ENCODE results near the gene IL23R. TPM values are rescaled to one million over a fixed set of nuclear protein-coding genes. Genes with fewer than 3 reads are reported as not detected.

Gene IL23R
- total RNA-seq, 2 donors from 2014 or later = 0.74 TPM; not detected in 1

DNA sequence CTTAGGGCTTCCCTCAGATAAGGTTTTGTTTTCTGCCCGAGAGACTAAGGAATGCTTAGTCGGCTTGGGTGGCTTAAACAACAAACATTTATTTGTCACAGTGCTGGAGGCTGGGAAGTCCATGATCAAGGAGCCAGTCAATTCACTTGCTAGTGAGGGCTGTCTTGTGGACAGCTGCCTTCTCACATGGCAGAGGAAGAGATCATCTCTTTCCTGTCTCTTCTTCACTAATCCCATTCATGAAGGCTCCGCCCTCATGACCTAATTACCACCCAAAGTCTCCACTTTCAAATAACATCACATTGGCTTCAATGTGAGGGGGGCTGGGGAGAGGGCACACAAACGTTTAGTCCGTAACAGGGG, 90.9 kb downstream of the IL23R start:
- WGBS = 63% methylated on average over 5 of the region's 5 CpGs
- Histone ChIP-seq H3K27me3 (replicated peaks; ENCODE audit: insufficient read depth) (no peaks in the 10 kb centered on the region), H3K4me1 (replicated peaks) (no peaks in the 10 kb centered on the region), H3K9me3 (no peaks in the 10 kb centered on the region), H3K27ac (no peak overlapping the region), H3K4me3 (no peak overlapping the region), H3K36me3 (no peaks in the 10 kb centered on the region)
- intact Hi-C loops (cut with DNase I) = no loop called here
- no peak for DNase-seq (ENCODE audit: low spot score)
- TF ChIP-seq POLR2AphosphoS5 (IDR thresholded peaks at IDR 0.05) (no peak), CTCF (IDR thresholded peaks at IDR 0.05) (no peak), POLR2A (IDR thresholded peaks at IDR 0.05) (no peak)

DNA sequence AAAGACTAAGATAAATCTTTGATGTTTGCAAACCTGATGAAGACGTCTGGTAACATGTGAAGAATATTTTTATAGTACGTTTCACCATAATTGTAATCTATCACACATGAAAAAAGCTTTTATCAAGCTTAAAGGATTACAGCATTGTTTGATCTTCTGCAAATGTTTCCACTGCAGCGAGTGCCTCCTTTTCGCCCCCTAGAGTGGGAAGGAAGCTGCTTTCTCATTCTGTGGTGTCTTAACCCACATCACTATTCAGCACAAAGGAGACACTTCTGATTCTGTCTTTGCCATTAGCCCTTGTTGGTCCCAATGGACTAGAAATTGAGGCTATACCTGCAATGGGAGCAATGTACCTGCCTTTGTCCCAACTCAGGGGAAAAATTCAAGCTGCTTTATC, 95.4 kb downstream of the IL23R start:
- WGBS = 10% methylated on average over 4 of the region's 4 CpGs
- no peak for DNase-seq (ENCODE audit: low spot score)
- no peak for TF ChIP-seq CTCF (IDR thresholded peaks at IDR 0.05)
- Histone ChIP-seq H3K27ac (no peak overlapping the region), H3K4me3 (no peak overlapping the region), H3K9me3 (no peaks in the 10 kb centered on the region), H3K4me1 (replicated peaks) (no peaks in the 10 kb centered on the region), H3K27me3 (replicated peaks; ENCODE audit: insufficient read depth) (no peaks in the 10 kb centered on the region), H3K36me3 (no peaks in the 10 kb centered on the region)
- intact Hi-C loops (cut with DNase I) = no loop called here

DNA sequence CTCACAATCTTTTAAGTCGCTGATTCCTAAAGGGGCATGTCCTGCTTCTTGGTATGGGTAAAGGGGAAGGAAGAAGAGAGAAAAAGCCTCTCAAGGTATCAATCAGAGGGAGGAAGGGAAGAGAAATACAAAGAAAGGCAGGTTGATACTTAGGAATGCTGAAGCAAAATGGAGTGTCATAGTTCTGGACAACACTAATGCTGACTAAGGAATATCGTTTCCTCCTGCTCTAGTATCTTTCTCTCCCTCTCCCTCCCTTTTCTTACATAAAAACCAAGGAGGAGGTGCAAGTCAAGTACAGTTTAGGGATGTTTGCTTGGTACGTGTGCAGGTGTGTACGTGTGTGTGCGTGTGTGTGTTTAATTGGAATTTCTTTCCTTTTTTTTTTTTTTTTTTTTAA, 96.5 kb downstream of the IL23R start:
- no peak for DNase-seq (ENCODE audit: low spot score)
- H3K27ac ChIP-seq = no peak overlapping the region
- TF ChIP-seq POLR2A (IDR thresholded peaks at IDR 0.05) (no peak), POLR2AphosphoS5 (IDR thresholded peaks at IDR 0.05) (no peak), CTCF (IDR thresholded peaks at IDR 0.05) (no peak)
- H3K27me3 ChIP-seq (replicated peaks; ENCODE audit: insufficient read depth) = no peaks in the 10 kb centered on the region
- no peak overlapping the region for H3K4me3 ChIP-seq
- intact Hi-C loops (cut with DNase I) = no loop called here
- no peaks in the 10 kb centered on the region for H3K9me3 ChIP-seq
- WGBS = 74% methylated on average over 5 of the region's 5 CpGs
- no peaks in the 10 kb centered on the region for H3K4me1 ChIP-seq (replicated peaks)
- no peaks in the 10 kb centered on the region for H3K36me3 ChIP-seq

DNA sequence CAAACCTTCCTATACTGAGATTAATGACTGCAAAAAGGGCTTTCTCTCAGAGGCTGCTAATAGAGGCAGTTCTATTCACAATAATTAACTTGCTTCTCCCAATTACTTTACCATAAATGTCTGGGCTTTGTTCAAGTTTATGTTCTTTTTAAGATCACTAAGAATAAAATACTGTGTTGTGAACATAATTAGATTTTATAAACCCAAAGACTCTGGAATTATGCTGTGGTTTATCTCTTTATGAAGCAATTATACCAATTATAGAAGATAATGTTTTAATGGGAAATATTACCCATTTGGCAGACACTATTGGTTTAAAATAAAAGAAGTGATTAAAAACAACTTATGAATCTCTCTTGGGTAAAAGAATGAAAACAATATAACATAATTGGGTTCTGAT, 97.9 kb downstream of the IL23R start:
- TF ChIP-seq CTCF (IDR thresholded peaks at IDR 0.05) (no peak), POLR2AphosphoS5 (IDR thresholded peaks at IDR 0.05) (no peak), POLR2A (IDR thresholded peaks at IDR 0.05) (no peak)
- intact Hi-C loops (cut with DNase I) = no loop called here
- Histone ChIP-seq H3K27me3 (replicated peaks; ENCODE audit: insufficient read depth) (no peaks in the 10 kb centered on the region), H3K36me3 (no peaks in the 10 kb centered on the region), H3K4me1 (replicated peaks) (no peaks in the 10 kb centered on the region), H3K4me3 (no peak overlapping the region), H3K27ac (no peak overlapping the region), H3K9me3 (no peaks in the 10 kb centered on the region)
- no peak for DNase-seq (ENCODE audit: low spot score)

- Histone ChIP-seq H3K4me3 (no peak overlapping the region), H3K4me1 (replicated peaks) (no peaks in the 10 kb centered on the region), H3K27me3 (replicated peaks; ENCODE audit: insufficient read depth) (no peaks in the 10 kb centered on the region), H3K27ac (no peak overlapping the region), H3K9me3 (no peaks in the 10 kb centered on the region), H3K36me3 (no peaks in the 10 kb centered on the region)
- DNase-seq (ENCODE audit: low spot score) = no peak
- 52% methylated on average over 3 of the region's 3 CpGs for WGBS
- no peak for TF ChIP-seq POLR2A (IDR thresholded peaks at IDR 0.05)
- TF ChIP-seq POLR2AphosphoS5 (IDR thresholded peaks at IDR 0.05) = no peak
- no peak for TF ChIP-seq CTCF (IDR thresholded peaks at IDR 0.05)
- intact Hi-C loops (cut with DNase I) = no loop called here
Observed at GRCh38 chr1:67264899-67265298, 98.6 kb downstream of the IL23R start.
